ENCODE measurements around the gene CDC42EP2.
"Not testable (repeated sequence)": the region's sequence is repeated elsewhere in the genome, so short reads cannot be mapped to it uniquely, and the experiment has no call there.

The CDC42EP2 gene

GRCh38 chr11:65330544-65330943, 15.9 kb downstream of the CDC42EP2 start:
- TF ChIP-seq GABPA (IDR thresholded peaks at IDR 0.05; ENCODE audit: low read depth): no peak
- no peak for TF ChIP-seq SPI1 (IDR thresholded peaks at IDR 0.05; ENCODE audit: borderline replicate concordance, low read depth)
- TF ChIP-seq, protein P1, sequence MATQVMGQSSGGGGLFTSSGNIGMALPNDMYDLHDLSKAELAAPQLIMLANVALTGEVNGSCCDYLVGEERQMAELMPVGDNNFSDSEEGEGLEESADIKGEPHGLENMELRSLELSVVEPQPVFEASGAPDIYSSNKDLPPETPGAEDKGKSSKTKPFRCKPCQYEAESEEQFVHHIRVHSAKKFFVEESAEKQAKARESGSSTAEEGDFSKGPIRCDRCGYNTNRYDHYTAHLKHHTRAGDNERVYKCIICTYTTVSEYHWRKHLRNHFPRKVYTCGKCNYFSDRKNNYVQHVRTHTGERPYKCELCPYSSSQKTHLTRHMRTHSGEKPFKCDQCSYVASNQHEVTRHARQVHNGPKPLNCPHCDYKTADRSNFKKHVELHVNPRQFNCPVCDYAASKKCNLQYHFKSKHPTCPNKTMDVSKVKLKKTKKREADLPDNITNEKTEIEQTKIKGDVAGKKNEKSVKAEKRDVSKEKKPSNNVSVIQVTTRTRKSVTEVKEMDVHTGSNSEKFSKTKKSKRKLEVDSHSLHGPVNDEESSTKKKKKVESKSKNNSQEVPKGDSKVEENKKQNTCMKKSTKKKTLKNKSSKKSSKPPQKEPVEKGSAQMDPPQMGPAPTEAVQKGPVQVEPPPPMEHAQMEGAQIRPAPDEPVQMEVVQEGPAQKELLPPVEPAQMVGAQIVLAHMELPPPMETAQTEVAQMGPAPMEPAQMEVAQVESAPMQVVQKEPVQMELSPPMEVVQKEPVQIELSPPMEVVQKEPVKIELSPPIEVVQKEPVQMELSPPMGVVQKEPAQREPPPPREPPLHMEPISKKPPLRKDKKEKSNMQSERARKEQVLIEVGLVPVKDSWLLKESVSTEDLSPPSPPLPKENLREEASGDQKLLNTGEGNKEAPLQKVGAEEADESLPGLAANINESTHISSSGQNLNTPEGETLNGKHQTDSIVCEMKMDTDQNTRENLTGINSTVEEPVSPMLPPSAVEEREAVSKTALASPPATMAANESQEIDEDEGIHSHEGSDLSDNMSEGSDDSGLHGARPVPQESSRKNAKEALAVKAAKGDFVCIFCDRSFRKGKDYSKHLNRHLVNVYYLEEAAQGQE (IDR thresholded peaks at IDR 0.05; ENCODE audit: insufficient replicate concordance, low read depth): no peak
- TF ChIP-seq POLR2AphosphoS5 (IDR thresholded peaks at IDR 0.05; ENCODE audit: low read depth): no peak
- TF ChIP-seq, protein P2, sequence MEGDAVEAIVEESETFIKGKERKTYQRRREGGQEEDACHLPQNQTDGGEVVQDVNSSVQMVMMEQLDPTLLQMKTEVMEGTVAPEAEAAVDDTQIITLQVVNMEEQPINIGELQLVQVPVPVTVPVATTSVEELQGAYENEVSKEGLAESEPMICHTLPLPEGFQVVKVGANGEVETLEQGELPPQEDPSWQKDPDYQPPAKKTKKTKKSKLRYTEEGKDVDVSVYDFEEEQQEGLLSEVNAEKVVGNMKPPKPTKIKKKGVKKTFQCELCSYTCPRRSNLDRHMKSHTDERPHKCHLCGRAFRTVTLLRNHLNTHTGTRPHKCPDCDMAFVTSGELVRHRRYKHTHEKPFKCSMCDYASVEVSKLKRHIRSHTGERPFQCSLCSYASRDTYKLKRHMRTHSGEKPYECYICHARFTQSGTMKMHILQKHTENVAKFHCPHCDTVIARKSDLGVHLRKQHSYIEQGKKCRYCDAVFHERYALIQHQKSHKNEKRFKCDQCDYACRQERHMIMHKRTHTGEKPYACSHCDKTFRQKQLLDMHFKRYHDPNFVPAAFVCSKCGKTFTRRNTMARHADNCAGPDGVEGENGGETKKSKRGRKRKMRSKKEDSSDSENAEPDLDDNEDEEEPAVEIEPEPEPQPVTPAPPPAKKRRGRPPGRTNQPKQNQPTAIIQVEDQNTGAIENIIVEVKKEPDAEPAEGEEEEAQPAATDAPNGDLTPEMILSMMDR (IDR thresholded peaks at IDR 0.05; ENCODE audit: insufficient read depth, low read length): no peak
- no peak overlapping the region for H3K27ac ChIP-seq (replicated peaks)
- no peak for DNase-seq (ENCODE audit: low read depth in 1 of 2, low spot score in 1 of 2)
- H3K27me3 ChIP-seq (ENCODE audit: insufficient read depth, poor library complexity, severe bottlenecking): no peaks in the 10 kb centered on the region
- H3K4me3 ChIP-seq (replicated peaks; ENCODE audit: insufficient read depth, low read length): no peak overlapping the region

DNA sequence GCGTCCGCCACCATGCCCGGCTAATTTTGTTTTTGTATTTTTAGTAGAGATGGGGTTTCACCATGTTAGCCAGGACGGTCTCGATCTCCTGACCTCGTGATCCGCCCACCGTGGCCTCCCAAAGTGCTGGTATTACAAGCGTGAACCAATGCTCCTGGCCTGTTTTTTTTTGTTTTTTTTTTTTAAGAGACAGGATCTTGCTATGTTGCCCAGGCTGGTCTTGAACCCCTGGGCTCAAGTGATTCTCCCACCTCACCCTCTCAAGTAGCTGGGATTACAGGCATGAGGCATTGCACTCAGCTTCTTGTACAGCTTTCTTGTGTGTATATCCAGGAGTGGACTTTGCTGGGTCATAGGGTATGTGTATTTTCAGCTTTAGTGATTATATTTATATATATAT, 17.9 kb downstream of the CDC42EP2 start:
- H3K4me3 ChIP-seq (replicated peaks; ENCODE audit: insufficient read depth, low read length); DNase-seq (ENCODE audit: low read depth in 1 of 2, low spot score in 1 of 2); H3K27ac ChIP-seq (replicated peaks); H3K27me3 ChIP-seq (ENCODE audit: insufficient read depth, poor library complexity, severe bottlenecking): not testable (repeated sequence)

DNA sequence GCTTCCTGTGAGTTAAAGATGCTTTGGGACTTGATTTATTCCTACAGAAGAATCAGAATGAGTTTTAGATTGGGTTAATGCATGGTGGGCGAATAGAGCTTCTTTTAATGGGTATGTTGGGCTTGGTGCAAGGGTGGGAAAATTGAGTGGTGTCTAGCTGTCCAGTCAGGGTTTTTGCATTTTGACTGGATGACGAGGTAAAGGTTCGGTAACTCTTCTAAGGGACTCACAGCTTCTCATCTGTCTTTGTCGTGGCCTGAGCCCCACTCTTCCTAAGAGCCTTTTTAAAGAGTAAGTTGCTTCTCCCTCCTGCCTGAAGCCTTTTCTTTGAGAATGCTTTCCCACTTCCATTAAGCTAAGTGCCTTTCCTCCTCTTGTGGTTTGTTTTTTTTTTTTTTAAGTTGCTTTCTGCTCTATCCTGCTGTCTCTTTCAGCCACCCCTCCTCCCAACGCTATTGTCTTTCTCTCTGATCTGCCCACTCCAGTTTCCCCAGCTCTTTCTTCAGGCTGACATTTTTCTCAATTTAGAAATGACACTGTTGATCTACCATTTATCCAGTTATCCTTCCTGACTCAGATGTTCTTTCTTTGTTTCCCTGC, 20.1 kb downstream of the CDC42EP2 start:
- Histone ChIP-seq H3K27me3 (ENCODE audit: insufficient read depth, poor library complexity, severe bottlenecking) (no peaks in the 10 kb centered on the region), H3K27ac (replicated peaks) (peak overlapping the region; percentile 74; the same call in 1 of the 2 replicates), H3K4me3 (replicated peaks; ENCODE audit: insufficient read depth, low read length) (peak overlapping the region; percentile 74)
- TF ChIP-seq SPI1 (IDR thresholded peaks at IDR 0.05; ENCODE audit: borderline replicate concordance, low read depth): no peak
- TF ChIP-seq, protein P1 (IDR thresholded peaks at IDR 0.05; ENCODE audit: insufficient replicate concordance, low read depth): no peak
- TF ChIP-seq POLR2AphosphoS5 (IDR thresholded peaks at IDR 0.05; ENCODE audit: low read depth): no peak
- TF ChIP-seq GABPA (IDR thresholded peaks at IDR 0.05; ENCODE audit: low read depth): no peak
- TF ChIP-seq, protein P2 (IDR thresholded peaks at IDR 0.05; ENCODE audit: insufficient read depth, low read length): no peak
- no peak for DNase-seq (ENCODE audit: low read depth in 1 of 2, low spot score in 1 of 2)

DNA sequence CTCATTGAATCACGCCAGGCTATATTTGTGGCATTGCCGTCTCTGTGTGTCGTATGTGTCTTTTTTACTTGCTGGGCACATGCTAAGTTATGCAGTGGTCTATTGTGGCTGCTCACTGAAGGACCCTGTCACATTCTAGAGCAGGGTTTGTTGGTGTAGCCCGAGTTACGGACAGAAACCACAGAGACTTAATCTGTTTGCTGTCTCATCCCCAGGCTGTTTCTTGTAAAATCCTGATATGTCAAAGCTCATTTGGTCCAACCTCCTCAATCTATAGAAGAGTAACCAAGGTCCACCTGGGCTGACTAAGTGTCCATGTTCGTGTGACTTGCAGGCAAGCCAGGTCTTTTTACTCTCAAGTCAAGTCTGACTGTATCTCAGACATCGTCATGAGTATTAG, 24.0 kb downstream of the CDC42EP2 start:
- Histone ChIP-seq H3K27me3 (ENCODE audit: insufficient read depth, poor library complexity, severe bottlenecking) (no peaks in the 10 kb centered on the region), H3K27ac (replicated peaks) (no peak overlapping the region), H3K4me3 (replicated peaks; ENCODE audit: insufficient read depth, low read length) (no peak overlapping the region)
- TF ChIP-seq, protein P2 (IDR thresholded peaks at IDR 0.05; ENCODE audit: insufficient read depth, low read length): no peak
- TF ChIP-seq, protein P1 (IDR thresholded peaks at IDR 0.05; ENCODE audit: insufficient replicate concordance, low read depth): no peak
- TF ChIP-seq POLR2AphosphoS5 (IDR thresholded peaks at IDR 0.05; ENCODE audit: low read depth) (no peak), GABPA (IDR thresholded peaks at IDR 0.05; ENCODE audit: low read depth) (no peak), SPI1 (IDR thresholded peaks at IDR 0.05; ENCODE audit: borderline replicate concordance, low read depth) (no peak)
- DNase-seq (ENCODE audit: low read depth in 1 of 2, low spot score in 1 of 2): no peak

Measured in HL-60 (cell line).